Osteocyte (in vitro differentiated cells): ENCODE data around the gene GAB2. TPM values are rescaled to one million over a fixed set of nuclear protein-coding genes. Genes with fewer than 3 reads are reported as not detected.

Experiments
- DNase-seq: peaks from one replicate; pipeline ENCODE4 v3.0.0; 2021; ENCODE audit warnings: mixed read lengths; ENCODE audit not compliant: unreplicated experiment; ENCODE audit errors: extremely low spot score
- H3K27ac Mint-ChIP-seq: one replicate; pipeline ENCODE4 v1.8.0; 2021; ENCODE audit warnings: mild to moderate bottlenecking, mixed read lengths; ENCODE audit not compliant: unreplicated experiment
- H3K27me3 Mint-ChIP-seq: one replicate; pipeline ENCODE4 v1.8.0; 2021; ENCODE audit warnings: mixed read lengths; ENCODE audit not compliant: unreplicated experiment
- H3K36me3 Mint-ChIP-seq: one replicate; pipeline ENCODE4 v1.8.0; 2021; ENCODE audit warnings: mixed read lengths; ENCODE audit not compliant: unreplicated experiment
- H3K4me1 Mint-ChIP-seq: one replicate; pipeline ENCODE4 v1.8.0; 2021; ENCODE audit warnings: mixed read lengths; ENCODE audit not compliant: unreplicated experiment
- H3K4me3 Mint-ChIP-seq: one replicate; pipeline ENCODE4 v1.8.0; 2021; ENCODE audit warnings: mild to moderate bottlenecking, moderate library complexity, mixed read lengths; ENCODE audit not compliant: unreplicated experiment
- H3K9me3 Mint-ChIP-seq: one replicate; pipeline ENCODE4 v1.8.0; 2021; ENCODE audit warnings: mixed read lengths; ENCODE audit not compliant: unreplicated experiment
- total RNA-seq: library from RNA; stranded (reverse); gene quantifications from 2 replicates; pipeline ENCODE4 v1.2.1, GENCODE V29; 2021
- TF ChIP-seq, protein P1 (sequence below): fragments of 200-600 bp; sonication (generic); IDR thresholded peaks from 2 replicates; pipeline ENCODE4 v1.5.0; 2021; ENCODE audit warnings: antibody characterized with exemption, mild to moderate bottlenecking, moderate library complexity

GAB2 gene
- total RNA-seq, 1 donor from 2014 or later, result 11.4 TPM

DNA sequence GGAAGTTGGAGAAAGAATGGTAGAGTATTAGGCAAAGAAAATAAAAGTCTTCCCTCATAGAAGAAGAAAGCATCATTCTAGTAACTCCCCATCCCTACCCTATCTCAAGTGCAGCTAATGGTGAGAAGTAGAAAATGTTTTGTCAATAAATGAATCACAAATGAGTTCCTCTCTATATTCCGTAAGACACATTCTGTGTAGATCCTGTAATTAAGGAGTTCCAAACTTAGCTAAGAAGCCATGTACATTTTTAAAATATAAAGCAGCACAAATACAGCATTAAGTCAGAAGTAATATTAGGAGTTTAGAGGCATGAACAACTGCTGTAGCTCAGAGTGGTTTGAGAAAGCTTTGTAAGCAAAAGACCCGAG, 80.1 kb downstream of the GAB2 start:
- Mint-ChIP-seq H3K27ac (no peak overlapping the region), H3K9me3 (peaks cover 6% of the 10 kb centered on the region)

GRCh38 chr11:78336877-78337553, 80.6 kb downstream of the GAB2 start:
- Mint-ChIP-seq H3K9me3 (peaks cover 6% of the 10 kb centered on the region), H3K36me3 (peaks cover 7% of the 10 kb centered on the region), H3K4me1 (peaks cover 3% of the 10 kb centered on the region), H3K27ac (no peak overlapping the region), H3K4me3 (no peak overlapping the region), H3K27me3 (no peaks in the 10 kb centered on the region)
- TF ChIP-seq, protein P1, sequence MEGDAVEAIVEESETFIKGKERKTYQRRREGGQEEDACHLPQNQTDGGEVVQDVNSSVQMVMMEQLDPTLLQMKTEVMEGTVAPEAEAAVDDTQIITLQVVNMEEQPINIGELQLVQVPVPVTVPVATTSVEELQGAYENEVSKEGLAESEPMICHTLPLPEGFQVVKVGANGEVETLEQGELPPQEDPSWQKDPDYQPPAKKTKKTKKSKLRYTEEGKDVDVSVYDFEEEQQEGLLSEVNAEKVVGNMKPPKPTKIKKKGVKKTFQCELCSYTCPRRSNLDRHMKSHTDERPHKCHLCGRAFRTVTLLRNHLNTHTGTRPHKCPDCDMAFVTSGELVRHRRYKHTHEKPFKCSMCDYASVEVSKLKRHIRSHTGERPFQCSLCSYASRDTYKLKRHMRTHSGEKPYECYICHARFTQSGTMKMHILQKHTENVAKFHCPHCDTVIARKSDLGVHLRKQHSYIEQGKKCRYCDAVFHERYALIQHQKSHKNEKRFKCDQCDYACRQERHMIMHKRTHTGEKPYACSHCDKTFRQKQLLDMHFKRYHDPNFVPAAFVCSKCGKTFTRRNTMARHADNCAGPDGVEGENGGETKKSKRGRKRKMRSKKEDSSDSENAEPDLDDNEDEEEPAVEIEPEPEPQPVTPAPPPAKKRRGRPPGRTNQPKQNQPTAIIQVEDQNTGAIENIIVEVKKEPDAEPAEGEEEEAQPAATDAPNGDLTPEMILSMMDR, result no peak
- no peak for DNase-seq

More for the DNA sequence above, 80.1 kb downstream of the GAB2 start:
- DNase-seq, result no peak
- Mint-ChIP-seq H3K4me1 (peaks cover 3% of the 10 kb centered on the region), H3K36me3 (peaks cover 7% of the 10 kb centered on the region), H3K27me3 (no peaks in the 10 kb centered on the region), H3K4me3 (no peak overlapping the region)
- TF ChIP-seq, protein P1, result no peak

GRCh38 chr11:78334109-78334508, 83.5 kb downstream of the GAB2 start:
- Mint-ChIP-seq H3K36me3 (peaks cover 7% of the 10 kb centered on the region), H3K27me3 (no peaks in the 10 kb centered on the region), H3K4me3 (no peak overlapping the region), H3K4me1 (peaks cover 3% of the 10 kb centered on the region), H3K27ac (no peak overlapping the region), H3K9me3 (peaks cover 6% of the 10 kb centered on the region)
- no peak for DNase-seq
- TF ChIP-seq, protein P1, result no peak

- Mint-ChIP-seq H3K27ac (no peak overlapping the region), H3K4me1 (peaks cover 3% of the 10 kb centered on the region), H3K4me3 (no peak overlapping the region), H3K27me3 (no peaks in the 10 kb centered on the region), H3K9me3 (peaks cover 6% of the 10 kb centered on the region), H3K36me3 (peaks cover 7% of the 10 kb centered on the region)
- DNase-seq, result no peak
- TF ChIP-seq, protein P1, result no peak
Measured at GRCh38 chr11:78332872-78333271, 84.7 kb downstream of the GAB2 start.

DNA sequence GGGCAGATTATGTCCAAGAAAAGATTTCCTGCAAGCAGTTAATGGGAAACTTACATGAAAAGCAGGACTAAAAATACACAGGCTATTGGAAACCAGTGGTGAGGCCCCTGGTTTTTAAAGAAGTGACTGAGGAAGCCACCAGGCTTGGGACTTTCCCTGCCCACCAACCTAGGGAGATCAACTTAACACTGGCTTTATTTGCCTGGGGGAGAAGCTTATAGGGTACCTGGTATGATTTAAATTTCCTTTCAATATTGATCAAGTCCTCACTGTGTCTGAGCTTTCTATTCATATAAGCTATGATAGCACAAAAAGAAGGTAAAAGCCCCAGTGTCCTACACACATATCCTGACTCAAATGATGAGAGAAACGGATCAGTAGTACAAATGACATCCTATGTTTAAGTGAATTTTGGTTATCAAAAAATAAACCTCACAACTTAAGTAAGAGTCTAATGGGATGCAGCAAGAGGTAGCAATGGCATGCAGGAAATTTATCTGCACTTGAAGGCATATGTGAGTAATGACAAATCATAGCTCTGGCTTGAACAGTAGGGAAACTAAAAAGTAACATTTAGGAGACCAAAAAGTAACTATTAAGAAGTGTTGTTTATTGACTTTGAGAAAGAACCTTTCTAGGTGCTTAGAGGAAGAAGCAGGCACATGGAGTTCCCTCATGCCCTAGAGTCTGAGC, 85.3 kb downstream of the GAB2 start:
- H3K27me3 Mint-ChIP-seq, result no peaks in the 10 kb centered on the region
- H3K36me3 Mint-ChIP-seq, result peaks cover 7% of the 10 kb centered on the region
- H3K27ac Mint-ChIP-seq, result no peak overlapping the region
- H3K4me1 Mint-ChIP-seq, result peaks cover 3% of the 10 kb centered on the region
- peaks cover 6% of the 10 kb centered on the region for H3K9me3 Mint-ChIP-seq
- no peak overlapping the region for H3K4me3 Mint-ChIP-seq
- no peak for DNase-seq
- TF ChIP-seq, protein P1, result no peak
